GM21619 (cell line): ENCODE results near the gene PARG.
"Not testable (repeated sequence)": the region's sequence is repeated elsewhere in the genome, so short reads cannot be mapped to it uniquely, and the experiment has no call there.

Source experiments
- ATAC-seq: cut with Tn5 transposase; IDR thresholded peaks from one replicate; pipeline ENCODE4 v1.9.1; 2021; ENCODE audit not compliant: unreplicated experiment

Gene PARG

GRCh38 chr10:49833168-49833567, 108.7 kb downstream of the PARG start:
- ATAC-seq: no peak

- no peak for ATAC-seq
These were observed 110.3 kb downstream of the PARG start for GRCh38 chr10:49831352-49832035.

GRCh38 chr10:49830846-49831245, 111.0 kb downstream of the PARG start:
- no peak for ATAC-seq

GRCh38 chr10:49830016-49830415, 111.8 kb downstream of the PARG start:
- no peak for ATAC-seq

GRCh38 chr10:49827297-49827696, 114.5 kb downstream of the PARG start:
- no peak for ATAC-seq

GRCh38 chr10:49819234-49819958, 122.4 kb downstream of the PARG start:
- no peak for ATAC-seq

- ATAC-seq: no peak
These were observed 124.0 kb downstream of the PARG start for GRCh38 chr10:49817845-49818244.

- no peak for ATAC-seq
These were observed 137.8 kb downstream of the PARG start for GRCh38 chr10:49803988-49804387.

- no peak for ATAC-seq
These were observed 143.6 kb downstream of the PARG start for GRCh38 chr10:49798275-49798674.

- no peak for ATAC-seq
These were observed 150.7 kb downstream of the PARG start for GRCh38 chr10:49791100-49791499.

- no peak for ATAC-seq
These were observed 157.1 kb downstream of the PARG start for GRCh38 chr10:49784681-49785080.

- ATAC-seq: no peak
These were observed 158.2 kb downstream of the PARG start for GRCh38 chr10:49783645-49784044.

- ATAC-seq: no peak
These were observed 160.6 kb downstream of the PARG start for GRCh38 chr10:49781247-49781646.

- ATAC-seq: no peak
These were observed 163.6 kb downstream of the PARG start for GRCh38 chr10:49778197-49778596.

- no peak for ATAC-seq
These were observed 165.0 kb downstream of the PARG start for GRCh38 chr10:49776851-49777250.

- no peak for ATAC-seq
These were observed 166.8 kb downstream of the PARG start for GRCh38 chr10:49775014-49775413.

- not testable (repeated sequence) for ATAC-seq
These were observed 168.9 kb downstream of the PARG start for GRCh38 chr10:49772944-49773343.

- ATAC-seq: not testable (repeated sequence)
These were observed 170.8 kb downstream of the PARG start for GRCh38 chr10:49771046-49771445.

GRCh38 chr10:49769692-49770091, 172.1 kb downstream of the PARG start:
- no peak for ATAC-seq

- ATAC-seq: no peak
These were observed 173.1 kb downstream of the PARG start for GRCh38 chr10:49768731-49769130.

- no peak for ATAC-seq
These were observed 173.5 kb downstream of the PARG start for GRCh38 chr10:49768329-49768728.
